ENCODE data around the gene EZR. TPM values are rescaled to one million over a fixed set of nuclear protein-coding genes. Genes with fewer than 3 reads are reported as not detected.

EZR gene
- total and polyA plus RNA-seq, 2 of the 13 experiments (the other 11 are each of a cell fraction or from before 2014, with no cell fraction given) = 34.7 to 60.3 TPM

DNA sequence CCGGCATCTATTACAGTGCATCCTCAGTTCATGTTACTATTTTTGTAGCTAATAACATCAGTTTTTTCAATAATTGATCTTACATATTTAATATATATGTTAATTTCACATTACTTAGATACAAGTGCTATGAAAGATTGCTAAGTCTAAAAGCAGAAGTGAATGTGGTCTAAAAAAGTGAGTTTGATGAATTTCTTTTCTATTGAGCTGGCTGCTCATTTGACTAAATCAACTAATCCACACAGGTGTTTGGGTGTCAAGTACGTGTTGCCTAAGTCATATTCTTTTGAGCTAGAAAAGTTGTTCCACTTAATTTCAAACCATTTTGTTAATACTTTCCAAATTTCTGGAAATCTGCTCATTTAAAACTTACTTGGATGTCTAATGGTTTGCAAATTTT lies 46.6 kb upstream of the EZR start:
- Histone ChIP-seq H3K27me3 (ENCODE audit: control insufficient read depth in 1 of 2, insufficient read depth in 2 of 2, low read length in 2 of 2) (peaks cover 3 to 8% of the 10 kb centered on the region in 2 experiments; a peak in 2 of 5 replicates), H3K4me2 (ENCODE audit: low read depth, low read length) (no peak overlapping the region), H3K79me2 (ENCODE audit: insufficient read depth, low read length) (no peaks in the 10 kb centered on the region), H4K20me1 (ENCODE audit: insufficient read depth, low read length) (no peaks in the 10 kb centered on the region), H3K9ac (ENCODE audit: insufficient read depth, low read depth, low read length) (no peak overlapping the region), H3K4me3 (replicated peaks in 1 of 3; ENCODE audit: insufficient read depth in 1 of 3, low read depth in 2 of 3, low read length in 3 of 3) (no peak overlapping the region), H2AFZ (ENCODE audit: low read length) (no peak overlapping the region), H3K36me3 (replicated peaks in 1 of 2; ENCODE audit: control insufficient read depth in 1 of 2, insufficient read depth in 2 of 2, low read length in 2 of 2) (no peaks in the 10 kb centered on the region), H3K9me3 (ENCODE audit: low read length) (no peaks in the 10 kb centered on the region), H3K27ac (ENCODE audit: extremely low read length, insufficient read depth, low read length) (no peak overlapping the region), H3K4me1 (ENCODE audit: insufficient read depth, low read length) (no peaks in the 10 kb centered on the region)
- ChIA-PET POLR2A (no interaction called here), CTCF (ENCODE audit: low intra/inter-chr PET ratio, low total read pairs) (no interaction called here)
- BruUV-seq (replicated peaks) = no TSS peak
- no peak for DNase-seq (ENCODE audit: low spot score)
- intact Hi-C loops (cut with micrococcal nuclease; ENCODE audit: unreplicated experiment) = no loop called here
- WGBS (ENCODE audit: low lambda C conversion rate) = 51% methylated on average over 2 of the region's 2 CpGs
- no peak for TF ChIP-seq ZNF713 (CRISPR knock-in tag; IDR thresholded peaks at IDR 0.05)
- in situ Hi-C loops (cut with HindIII; ENCODE audit: extremely low pct_ligation_motif_present, low pct_unique_long_range_greater_than_20kb) = no loop called here
- no peak for ATAC-seq
- no peak for FAIRE-seq

DNA sequence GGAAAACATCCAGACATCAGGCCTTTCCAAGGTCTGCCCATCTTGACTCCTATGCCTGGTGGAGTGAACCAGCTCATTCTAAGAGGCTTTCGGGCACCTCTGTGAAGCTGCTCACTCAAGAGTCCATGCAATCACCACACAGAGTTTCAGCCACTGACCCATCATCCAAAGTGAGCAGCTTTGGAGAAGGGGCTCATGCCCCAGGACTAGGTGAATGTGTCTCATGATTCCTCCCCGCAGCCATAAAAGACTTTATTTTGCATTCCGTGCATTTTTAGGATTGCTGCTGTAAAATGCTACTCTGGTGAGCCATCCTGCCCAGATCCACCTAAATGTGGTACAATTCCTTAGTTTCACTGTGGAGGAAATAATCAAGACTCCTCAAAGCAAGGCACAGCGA lies 44.5 kb upstream of the EZR start:
- Histone ChIP-seq H3K79me2 (ENCODE audit: insufficient read depth, low read length) (no peaks in the 10 kb centered on the region), H3K4me1 (ENCODE audit: insufficient read depth, low read length) (no peaks in the 10 kb centered on the region), H2AFZ (ENCODE audit: low read length) (no peak overlapping the region), H3K9ac (ENCODE audit: insufficient read depth, low read depth, low read length) (no peak overlapping the region), H3K27me3 (ENCODE audit: control insufficient read depth in 1 of 2, insufficient read depth in 2 of 2, low read length in 2 of 2) (peaks cover 3 to 15% of the 10 kb centered on the region in 2 experiments; a peak in 3 of 5 replicates), H3K4me3 (replicated peaks in 1 of 3; ENCODE audit: insufficient read depth in 1 of 3, low read depth in 2 of 3, low read length in 3 of 3) (no peak overlapping the region), H3K36me3 (replicated peaks in 1 of 2; ENCODE audit: control insufficient read depth in 1 of 2, insufficient read depth in 2 of 2, low read length in 2 of 2) (no peaks in the 10 kb centered on the region), H3K9me3 (ENCODE audit: low read length) (no peaks in the 10 kb centered on the region), H3K4me2 (ENCODE audit: low read depth, low read length) (no peak overlapping the region), H3K27ac (ENCODE audit: extremely low read length, insufficient read depth, low read length) (no peak overlapping the region), H4K20me1 (ENCODE audit: insufficient read depth, low read length) (no peaks in the 10 kb centered on the region)
- FAIRE-seq = no peak
- CTCF ChIA-PET (ENCODE audit: low intra/inter-chr PET ratio, low total read pairs) = no interaction called here
- TF ChIP-seq, protein P1, sequence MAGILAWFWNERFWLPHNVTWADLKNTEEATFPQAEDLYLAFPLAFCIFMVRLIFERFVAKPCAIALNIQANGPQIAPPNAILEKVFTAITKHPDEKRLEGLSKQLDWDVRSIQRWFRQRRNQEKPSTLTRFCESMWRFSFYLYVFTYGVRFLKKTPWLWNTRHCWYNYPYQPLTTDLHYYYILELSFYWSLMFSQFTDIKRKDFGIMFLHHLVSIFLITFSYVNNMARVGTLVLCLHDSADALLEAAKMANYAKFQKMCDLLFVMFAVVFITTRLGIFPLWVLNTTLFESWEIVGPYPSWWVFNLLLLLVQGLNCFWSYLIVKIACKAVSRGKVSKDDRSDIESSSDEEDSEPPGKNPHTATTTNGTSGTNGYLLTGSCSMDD (CRISPR knock-in tag; IDR thresholded peaks at IDR 0.05) = no peak
- TF ChIP-seq POLR2AphosphoS5 (IDR thresholded peaks at IDR 0.05; ENCODE audit: low read depth, low read length) (no peak), DNMT1 (CRISPR knock-in tag; IDR thresholded peaks at IDR 0.05) (no peak), ZBTB7A (CRISPR knock-in tag; IDR thresholded peaks at IDR 0.05) (no peak)
- no TSS peak for BruUV-seq (replicated peaks)
- ATAC-seq = no peak
- WGBS (ENCODE audit: low lambda C conversion rate) = 56% methylated on average over 4 of the region's 4 CpGs
- intact Hi-C loops (cut with micrococcal nuclease; ENCODE audit: unreplicated experiment) = no loop called here
- in situ Hi-C loops (cut with HindIII; ENCODE audit: extremely low pct_ligation_motif_present, low pct_unique_long_range_greater_than_20kb) = no loop called here
- POLR2A ChIA-PET = no interaction called here
- DNase-seq (ENCODE audit: low spot score) = no peak
